Epithelial cell of proximal tubule (primary cell): ENCODE measurements around the gene ASIC4. TPM values are rescaled to one million over a fixed set of nuclear protein-coding genes. Genes with fewer than 3 reads are reported as not detected.

Experiments
- DNase-seq: peaks from one replicate; pipeline ENCODE4 v3.0.0-alpha.2; 2011; ENCODE audit warnings: low read depth
- H3K4me3 ChIP-seq: 2 replicates; pipeline ENCODE4 v1.5.1; 2011; ENCODE audit warnings: low read depth, mild to moderate bottlenecking, low read length
- total RNA-seq: library from RNA; depleted of rRNA; stranded (reverse); fragments of >200 nt; gene quantifications from 2 replicates; pipeline ENCODE4 v1.2.3, GENCODE V29; 2015
- TF ChIP-seq, protein P1 (sequence below): conservative IDR thresholded peaks from 2 replicates; pipeline ENCODE4 v1.5.1; 2012; ENCODE audit warnings: low read depth, mild to moderate bottlenecking, low read length

The ASIC4 gene
- total RNA-seq, 1 donor from 2014 or later: not detected

DNA sequence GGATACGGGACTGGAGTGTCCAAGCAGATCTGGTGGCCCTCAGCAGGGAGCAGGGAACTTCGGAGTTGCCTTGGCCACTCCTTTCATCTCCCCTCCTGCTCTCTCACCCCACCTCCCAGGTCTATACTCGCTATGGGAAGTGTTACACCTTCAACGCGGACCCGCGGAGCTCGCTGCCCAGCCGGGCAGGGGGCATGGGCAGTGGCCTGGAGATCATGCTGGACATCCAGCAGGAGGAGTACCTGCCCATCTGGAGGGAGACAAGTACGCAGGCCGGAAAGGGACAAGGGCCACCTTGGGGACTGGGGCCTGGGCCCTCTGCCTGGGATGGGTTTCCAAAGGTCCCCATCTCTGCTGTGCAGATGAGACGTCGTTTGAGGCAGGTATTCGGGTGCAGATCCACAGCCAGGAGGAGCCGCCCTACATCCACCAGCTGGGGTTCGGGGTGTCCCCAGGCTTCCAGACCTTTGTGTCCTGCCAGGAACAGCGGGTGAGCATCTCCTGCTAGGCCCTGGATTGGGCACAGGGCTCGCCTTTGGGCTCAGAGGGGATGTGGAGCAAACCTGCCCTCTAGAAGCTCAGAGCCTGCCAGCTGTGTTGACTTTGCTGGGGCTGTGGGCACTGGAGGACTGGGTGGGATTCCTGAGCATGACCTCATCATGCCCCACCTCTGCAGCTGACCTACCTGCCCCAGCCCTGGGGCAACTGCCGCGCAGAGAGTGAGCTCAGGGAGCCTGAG, 17.5 kb downstream of the ASIC4 start:
- TF ChIP-seq, protein P1, sequence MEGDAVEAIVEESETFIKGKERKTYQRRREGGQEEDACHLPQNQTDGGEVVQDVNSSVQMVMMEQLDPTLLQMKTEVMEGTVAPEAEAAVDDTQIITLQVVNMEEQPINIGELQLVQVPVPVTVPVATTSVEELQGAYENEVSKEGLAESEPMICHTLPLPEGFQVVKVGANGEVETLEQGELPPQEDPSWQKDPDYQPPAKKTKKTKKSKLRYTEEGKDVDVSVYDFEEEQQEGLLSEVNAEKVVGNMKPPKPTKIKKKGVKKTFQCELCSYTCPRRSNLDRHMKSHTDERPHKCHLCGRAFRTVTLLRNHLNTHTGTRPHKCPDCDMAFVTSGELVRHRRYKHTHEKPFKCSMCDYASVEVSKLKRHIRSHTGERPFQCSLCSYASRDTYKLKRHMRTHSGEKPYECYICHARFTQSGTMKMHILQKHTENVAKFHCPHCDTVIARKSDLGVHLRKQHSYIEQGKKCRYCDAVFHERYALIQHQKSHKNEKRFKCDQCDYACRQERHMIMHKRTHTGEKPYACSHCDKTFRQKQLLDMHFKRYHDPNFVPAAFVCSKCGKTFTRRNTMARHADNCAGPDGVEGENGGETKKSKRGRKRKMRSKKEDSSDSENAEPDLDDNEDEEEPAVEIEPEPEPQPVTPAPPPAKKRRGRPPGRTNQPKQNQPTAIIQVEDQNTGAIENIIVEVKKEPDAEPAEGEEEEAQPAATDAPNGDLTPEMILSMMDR: no peak
- no peak for DNase-seq
- no peak overlapping the region for H3K4me3 ChIP-seq

GRCh38 chr2:219532378-219532649, 18.0 kb downstream of the ASIC4 start:
- DNase-seq: no peak
- TF ChIP-seq, protein P1: no peak
- H3K4me3 ChIP-seq: no peak overlapping the region

DNA sequence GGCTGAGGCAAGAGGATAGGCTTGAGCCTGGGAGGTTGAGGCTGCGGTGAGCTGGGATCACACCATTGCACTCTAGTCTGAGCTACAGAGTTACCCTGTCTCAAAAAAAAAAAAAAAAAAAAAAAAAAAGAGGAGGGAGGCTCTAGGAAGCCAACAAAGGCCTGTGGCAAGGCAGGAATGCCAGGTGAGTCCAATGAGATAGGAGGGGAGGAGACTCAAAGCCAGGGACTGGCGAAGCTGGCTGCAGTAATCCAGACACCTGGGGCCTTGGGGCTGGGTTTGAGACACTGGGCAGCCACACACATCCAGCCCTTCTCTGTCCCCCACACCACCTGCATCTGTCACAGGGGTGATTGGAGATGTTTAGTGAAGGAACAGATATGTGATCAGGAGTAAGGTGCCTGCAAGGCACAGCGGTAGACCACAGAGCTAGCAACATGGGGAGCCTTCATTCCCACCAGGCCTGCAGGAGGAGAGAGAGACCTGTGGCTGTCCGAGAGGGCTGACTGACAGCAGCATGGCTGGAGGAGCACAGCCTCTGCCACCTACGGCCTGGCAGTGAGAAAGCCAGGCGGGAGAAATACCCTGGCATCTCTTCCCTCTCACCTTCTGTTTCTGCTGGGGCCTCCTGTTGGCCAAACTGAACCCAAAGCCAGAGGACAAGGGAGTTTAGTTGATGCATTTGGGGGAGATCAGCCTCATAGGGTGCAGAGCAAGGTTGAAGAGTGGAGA, 19.8 kb downstream of the ASIC4 start:
- no peak for DNase-seq
- TF ChIP-seq, protein P1: no peak
- H3K4me3 ChIP-seq: no peak overlapping the region

DNA sequence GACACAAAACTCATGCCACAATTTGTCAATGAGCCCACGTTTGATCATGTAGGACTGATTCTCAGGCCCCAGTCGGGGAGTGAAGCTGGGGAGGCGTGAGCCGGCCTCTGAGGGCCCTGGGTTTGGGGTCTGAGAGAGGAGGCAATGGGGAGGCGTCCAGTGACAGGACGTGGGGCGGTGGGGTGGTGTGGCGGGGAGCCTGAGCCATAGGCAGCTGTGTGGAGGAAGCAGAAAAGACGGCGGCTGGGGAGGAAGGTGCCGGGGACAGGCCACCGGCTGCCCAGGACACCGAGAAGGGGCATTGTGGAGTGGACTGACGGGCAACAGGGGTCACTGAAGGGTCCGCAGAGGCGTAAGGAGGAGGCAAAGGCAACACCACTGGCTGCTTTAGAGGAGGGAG, 22.1 kb downstream of the ASIC4 start:
- DNase-seq: no peak

DNA sequence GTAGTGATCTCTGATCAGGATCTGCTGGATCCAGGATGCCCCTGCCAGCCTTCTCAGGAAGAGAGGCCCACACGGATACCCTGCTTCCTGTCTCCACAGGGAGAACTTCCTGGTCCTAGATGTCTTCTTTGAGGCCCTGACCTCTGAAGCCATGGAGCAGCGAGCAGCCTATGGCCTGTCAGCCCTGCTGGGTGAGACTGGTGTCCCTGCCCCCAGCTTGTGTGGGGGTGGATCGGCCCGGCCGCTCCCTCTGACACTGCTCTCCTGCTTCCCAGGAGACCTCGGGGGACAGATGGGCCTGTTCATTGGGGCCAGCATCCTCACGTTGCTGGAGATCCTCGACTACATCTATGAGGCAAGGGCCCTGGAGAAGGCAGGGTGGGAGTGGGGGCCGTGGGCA, 22.7 kb downstream of the ASIC4 start:
- no peak for DNase-seq

More for the DNA sequence above, 22.1 kb downstream of the ASIC4 start:
- TF ChIP-seq, protein P1: no peak
- no peak overlapping the region for H3K4me3 ChIP-seq

DNA sequence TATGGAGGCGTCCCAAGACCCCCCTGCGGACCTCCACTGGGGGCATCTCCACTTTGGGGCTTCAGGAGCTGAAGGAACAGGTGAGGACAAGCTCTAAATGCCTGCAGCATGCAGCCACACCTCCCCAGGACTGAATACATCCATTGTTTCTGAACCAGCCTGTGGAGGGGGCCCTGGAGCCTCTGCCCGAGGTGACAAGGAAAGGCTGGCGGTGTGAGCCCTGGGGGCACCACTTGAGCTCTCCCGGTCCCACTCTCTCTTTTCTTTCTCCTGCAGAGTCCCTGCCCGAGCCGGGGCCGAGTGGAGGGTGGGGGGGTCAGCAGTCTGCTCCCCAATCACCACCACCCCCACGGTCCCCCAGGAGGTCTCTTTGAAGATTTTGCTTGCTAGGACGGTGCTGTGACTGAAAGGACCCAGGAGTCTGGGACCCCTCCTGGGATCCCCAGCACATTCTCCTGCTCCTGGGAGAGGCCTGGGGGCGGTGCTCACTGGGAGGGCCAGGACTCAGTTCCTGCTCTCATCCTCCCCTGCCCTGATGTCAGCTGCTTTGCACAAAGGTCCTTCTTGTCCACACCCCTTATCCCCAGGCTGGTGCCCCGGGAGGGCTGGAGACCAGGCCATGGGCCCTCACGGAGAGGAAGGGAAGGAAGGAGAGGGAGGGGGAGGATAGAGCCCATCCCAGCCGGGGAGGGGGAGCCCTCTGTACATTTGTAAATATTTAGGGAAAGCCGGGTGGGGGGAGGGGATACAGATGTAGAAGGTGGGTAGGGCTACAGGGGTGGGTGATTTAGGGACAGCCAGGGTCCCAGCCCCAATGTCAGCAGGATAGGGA, 23.6 kb downstream of the ASIC4 start:
- DNase-seq: no peak
- H3K4me3 ChIP-seq: no peak overlapping the region
- TF ChIP-seq, protein P1: no peak

More for the DNA sequence above, 22.7 kb downstream of the ASIC4 start:
- TF ChIP-seq, protein P1: no peak
- no peak overlapping the region for H3K4me3 ChIP-seq
